ENCODE results near the gene CFAP20DC.

The CFAP20DC gene

DNA sequence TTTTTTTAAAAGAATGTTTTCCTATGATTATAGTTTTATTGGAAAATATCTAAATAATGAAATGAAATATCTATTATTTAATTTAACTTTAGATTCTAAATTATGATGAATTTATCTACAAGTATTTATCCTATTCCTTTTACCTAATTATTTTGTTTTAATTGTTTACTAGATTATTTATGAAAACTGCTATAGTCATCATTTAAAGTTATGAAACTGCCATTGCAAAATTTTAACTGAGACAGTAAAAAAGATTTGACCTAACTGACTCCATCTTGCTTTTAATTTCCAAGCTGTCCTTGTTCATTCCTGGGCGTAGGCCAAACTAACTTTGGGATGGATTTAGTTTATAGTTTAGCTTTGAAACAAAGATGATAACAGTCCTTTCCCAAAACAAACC, 357.3 kb downstream of the CFAP20DC start:
- POLR2A ChIA-PET (ENCODE audit: low non-redundant PET) = no interaction called here
- CTCF ChIA-PET = no interaction called here
- TF ChIP-seq CTCF (conservative IDR thresholded peaks at IDR 0.05; ENCODE audit: low read depth) = no peak

More for the DNA sequence above, 357.3 kb downstream of the CFAP20DC start:
- no peak overlapping the region for H3K27ac ChIP-seq
- no peak for DNase-seq (ENCODE audit: low spot score)

All from RWPE1 (cell line).